Tibial nerve (tissue), 3 donors: ENCODE results near the gene PTPRC.

Experiments
- POLR2A ChIP-seq, 2 donors: fragments of 450-650 bp; IDR thresholded peaks; one replicate each; pipeline ENCODE4 v1.6.1; 2017; ENCODE audit warnings: antibody characterized with exemption in 2 of 2, mild to moderate bottlenecking in 2 of 2, moderate library complexity in 2 of 2
- TF ChIP-seq, protein P1 (sequence below), 5 experiments: fragments of 200-600 bp in 3 of 5; fragments of 450-650 bp in 2 of 5; sonication (generic) in 3 of 5; IDR thresholded peaks; one replicate each; pipeline ENCODE4 v1.5.1; 2016 to 2019; ENCODE audit warnings: antibody characterized with exemption in 5 of 5, mild to moderate bottlenecking in 3 of 5, moderate library complexity in 2 of 5

DNA sequence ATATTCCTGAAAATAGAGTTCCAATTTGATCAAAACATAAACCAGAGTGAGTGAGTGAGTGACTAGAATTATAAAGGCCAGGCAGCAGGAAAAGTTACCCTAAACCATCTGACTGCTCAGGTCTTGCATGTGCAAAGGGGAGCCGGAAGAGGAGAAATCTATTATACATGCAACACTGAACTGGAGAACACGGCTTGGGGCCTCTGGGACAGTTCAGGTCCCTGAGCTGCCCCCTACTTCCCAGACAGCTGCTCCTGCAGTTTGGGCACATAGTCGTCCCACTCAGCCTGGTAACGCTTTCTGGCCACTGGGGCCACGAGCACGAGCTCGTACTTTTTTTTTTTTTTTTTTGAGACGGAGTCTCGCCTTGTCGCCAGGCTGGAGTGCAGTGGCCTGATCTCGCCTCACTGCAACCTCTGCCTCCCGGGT, 40.1 kb downstream of the PTPRC start:
- TF ChIP-seq, protein P1, sequence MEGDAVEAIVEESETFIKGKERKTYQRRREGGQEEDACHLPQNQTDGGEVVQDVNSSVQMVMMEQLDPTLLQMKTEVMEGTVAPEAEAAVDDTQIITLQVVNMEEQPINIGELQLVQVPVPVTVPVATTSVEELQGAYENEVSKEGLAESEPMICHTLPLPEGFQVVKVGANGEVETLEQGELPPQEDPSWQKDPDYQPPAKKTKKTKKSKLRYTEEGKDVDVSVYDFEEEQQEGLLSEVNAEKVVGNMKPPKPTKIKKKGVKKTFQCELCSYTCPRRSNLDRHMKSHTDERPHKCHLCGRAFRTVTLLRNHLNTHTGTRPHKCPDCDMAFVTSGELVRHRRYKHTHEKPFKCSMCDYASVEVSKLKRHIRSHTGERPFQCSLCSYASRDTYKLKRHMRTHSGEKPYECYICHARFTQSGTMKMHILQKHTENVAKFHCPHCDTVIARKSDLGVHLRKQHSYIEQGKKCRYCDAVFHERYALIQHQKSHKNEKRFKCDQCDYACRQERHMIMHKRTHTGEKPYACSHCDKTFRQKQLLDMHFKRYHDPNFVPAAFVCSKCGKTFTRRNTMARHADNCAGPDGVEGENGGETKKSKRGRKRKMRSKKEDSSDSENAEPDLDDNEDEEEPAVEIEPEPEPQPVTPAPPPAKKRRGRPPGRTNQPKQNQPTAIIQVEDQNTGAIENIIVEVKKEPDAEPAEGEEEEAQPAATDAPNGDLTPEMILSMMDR (IDR thresholded peaks at IDR 0.05), result no peak
- no peak for TF ChIP-seq POLR2A (IDR thresholded peaks at IDR 0.05)
